ENCODE results near the gene SHISA9. TPM values are rescaled to one million over a fixed set of nuclear protein-coding genes. Genes with fewer than 3 reads are reported as not detected.

SHISA9 gene
- polyA plus RNA-seq, 2 of the 4 experiments (the other 2 are of a cell fraction), result 0.16 TPM; not detected in 1

- DNase-seq (ENCODE audit: low read depth in 1 of 2, low spot score in 1 of 2) (no peak), ATAC-seq (no peak), FAIRE-seq (no peak)
- POLR2A ChIA-PET, result no interaction called here
- WGBS (ENCODE audit: missing lambda C conversion rate), result 13% methylated on average over 6 of the region's 6 CpGs
- Histone ChIP-seq H3K27ac (no peak overlapping the region), H3K9me3 (no peaks in the 10 kb centered on the region), H3K4me1 (no peaks in the 10 kb centered on the region), H3K4me3 (no peak overlapping the region), H3K4me2 (no peak overlapping the region)
- TF ChIP-seq KDM5A (IDR thresholded peaks at IDR 0.05) (no peak), ZSCAN20 (CRISPR knock-in tag; IDR thresholded peaks at IDR 0.05) (no peak), BHLHE40 (IDR thresholded peaks at IDR 0.05; ENCODE audit: low read depth, low read length) (no peak), HES2 (IDR thresholded peaks at IDR 0.05) (no peak), ESRRA (IDR thresholded peaks at IDR 0.05; ENCODE audit: borderline replicate concordance, low read length) (no peak), NR3C1 (IDR thresholded peaks at IDR 0.05) (no peak), HDAC2 (IDR thresholded peaks at IDR 0.05) (no peak), PHF8 (IDR thresholded peaks at IDR 0.05; ENCODE audit: borderline replicate concordance, low read depth) (no peak), JUN (IDR thresholded peaks at IDR 0.05) (no peak)
- CTCF ChIA-PET, result no interaction called here
Observed at GRCh38 chr16:13030769-13031168, 129.4 kb downstream of the SHISA9 start.

- Histone ChIP-seq H3K4me2 (no peak overlapping the region), H3K9me3 (no peaks in the 10 kb centered on the region), H3K4me3 (no peak overlapping the region), H3K27ac (no peak overlapping the region), H3K4me1 (no peaks in the 10 kb centered on the region)
- POLR2A ChIA-PET, result no interaction called here
- no peak for DNase-seq (ENCODE audit: low read depth in 1 of 2, low spot score in 1 of 2)
- 1% methylated on average over 5 of the region's 5 CpGs for WGBS (ENCODE audit: missing lambda C conversion rate)
- CTCF ChIA-PET, result no interaction called here
- TF ChIP-seq JUN (IDR thresholded peaks at IDR 0.05), result no peak
- no peak for TF ChIP-seq RCOR1 (IDR thresholded peaks at IDR 0.05; ENCODE audit: low read depth, low read length)
- TF ChIP-seq FOSL2 (IDR thresholded peaks at IDR 0.05), result no peak
- no peak for TF ChIP-seq FOSL2 (CRISPR knock-in tag; IDR thresholded peaks at IDR 0.05)
- no peak for TF ChIP-seq BHLHE40 (IDR thresholded peaks at IDR 0.05; ENCODE audit: low read depth, low read length)
- no peak for TF ChIP-seq RAD21 (conservative IDR thresholded peaks at IDR 0.05 in 1 of 2, IDR thresholded peaks at IDR 0.05 in 1 of 2)
- no peak for TF ChIP-seq HEYL (CRISPR knock-in tag; IDR thresholded peaks at IDR 0.05)
- TF ChIP-seq HOXB13 (CRISPR knock-in tag; IDR thresholded peaks at IDR 0.05; ENCODE audit: low read depth), result no peak
- no peak for TF ChIP-seq HOXB5 (CRISPR knock-in tag; IDR thresholded peaks at IDR 0.05)
- TF ChIP-seq TP53 (CRISPR knock-in tag; IDR thresholded peaks at IDR 0.05), result no peak
- no peak for FAIRE-seq
- no peak for ATAC-seq
Observed at GRCh38 chr16:13032911-13033310, 131.5 kb downstream of the SHISA9 start.

GRCh38 chr16:13036600-13036999, 135.2 kb downstream of the SHISA9 start:
- POLR2A ChIA-PET, result no interaction called here
- peak; percentile 18 to 30 for DNase-seq (ENCODE audit: low read depth in 1 of 2, low spot score in 1 of 2)
- Histone ChIP-seq H3K4me2 (no peak overlapping the region), H3K4me1 (no peaks in the 10 kb centered on the region), H3K9me3 (no peaks in the 10 kb centered on the region), H3K4me3 (no peak overlapping the region), H3K27ac (no peak overlapping the region)
- no peak for ATAC-seq
- CTCF ChIA-PET, result no interaction called here
- TF ChIP-seq RAD21 (conservative IDR thresholded peaks at IDR 0.05 in 1 of 2, IDR thresholded peaks at IDR 0.05 in 1 of 2), result no peak
- peak; percentile 59; the same call in 1 of the 2 replicates for TF ChIP-seq EHMT2 (IDR thresholded peaks at IDR 0.05; ENCODE audit: low read depth)
- TF ChIP-seq REST (IDR thresholded peaks at IDR 0.05), result peak; percentile 97
- no peak for TF ChIP-seq FOXS1 (CRISPR knock-in tag; IDR thresholded peaks at IDR 0.05)
- no peak for TF ChIP-seq NPAS2 (CRISPR knock-in tag; IDR thresholded peaks at IDR 0.05; ENCODE audit: borderline replicate concordance)
- TF ChIP-seq RFX5 (IDR thresholded peaks at IDR 0.05), result no peak
- TF ChIP-seq SMC3 (IDR thresholded peaks at IDR 0.05), result no peak
- FAIRE-seq, result no peak
- 2% methylated on average over 4 of the region's 4 CpGs for WGBS (ENCODE audit: missing lambda C conversion rate)

Data from A549 (cell line).